ENCODE results near the gene LTBP1. TPM values are rescaled to one million over a fixed set of nuclear protein-coding genes. Genes with fewer than 3 reads are reported as not detected.

The LTBP1 gene
- total RNA-seq, 1 experiment from 2014 or later, result 28.5 TPM

- no peak overlapping the region for H3K9ac ChIP-seq (ENCODE audit: extremely low read depth, insufficient read length, low read length)
- Mint-ChIP-seq H3K4me1 (no peaks in the 10 kb centered on the region), H3K27ac (no peak overlapping the region), H3K4me3 (no peak overlapping the region), H3K27me3 (ENCODE audit: low read depth) (no peaks in the 10 kb centered on the region), H3K36me3 (ENCODE audit: insufficient read depth in 1 of 3, low read depth in 3 of 3) (no peaks in the 10 kb centered on the region), H3K9me3 (no peaks in the 10 kb centered on the region)
- no peak for DNase-seq
- WGBS (ENCODE audit: extremely low coverage, insufficient read length, low lambda C conversion rate), result no CpG with 5 or more reads among the region's 4 CpGs
- no peak overlapping the region for H3K4ac ChIP-seq (ENCODE audit: low read depth, low read length)
- H4K91ac ChIP-seq (ENCODE audit: insufficient read length, low read depth, low read length), result no peak overlapping the region
- TF ChIP-seq CTCF (conservative IDR thresholded peaks at IDR 0.05), result no peak
- no peaks in the 10 kb centered on the region for H3K27me3 ChIP-seq (ENCODE audit: insufficient read depth, low read length)
- H3K4me1 ChIP-seq (ENCODE audit: insufficient read depth, low read length), result no peaks in the 10 kb centered on the region
- H2BK5ac ChIP-seq (ENCODE audit: insufficient read length, low read length), result no peak overlapping the region
- no peak overlapping the region for H3T11ph ChIP-seq (ENCODE audit: low read length)
- no peak overlapping the region for H4K8ac ChIP-seq (replicated peaks; ENCODE audit: insufficient read length, low read depth, low read length)
- no peak overlapping the region for H2AK5ac ChIP-seq (ENCODE audit: insufficient read length, low read length)
- H2BK20ac ChIP-seq (ENCODE audit: low read depth, low read length, poor library complexity, severe bottlenecking), result no peak overlapping the region
- H4K20me1 ChIP-seq (ENCODE audit: control insufficient read depth, insufficient read depth, insufficient read length), result no peaks in the 10 kb centered on the region
- H3K27ac ChIP-seq (ENCODE audit: insufficient read length, low read depth, low read length), result no peak overlapping the region
- no peak overlapping the region for H4K5ac ChIP-seq (ENCODE audit: insufficient read length, low read depth, low read length)
- H2BK15ac ChIP-seq (ENCODE audit: low read depth, low read length), result no peak overlapping the region
- no peak overlapping the region for H3K14ac ChIP-seq (ENCODE audit: insufficient read depth, low read length)
- no peaks in the 10 kb centered on the region for H3K79me1 ChIP-seq (ENCODE audit: insufficient read depth, low read depth, low read length, poor library complexity, severe bottlenecking)
- H2AFZ ChIP-seq (ENCODE audit: low read length), result no peak overlapping the region
- no peaks in the 10 kb centered on the region for H3K9me3 ChIP-seq (ENCODE audit: control insufficient read depth, low read depth, low read length)
- H2BK12ac ChIP-seq (ENCODE audit: insufficient read length, low read depth, low read length), result no peak overlapping the region
- no peak overlapping the region for H3K56ac ChIP-seq (ENCODE audit: insufficient read length, low read depth, low read length)
- no peak overlapping the region for H3K4me2 ChIP-seq (ENCODE audit: insufficient read depth, insufficient read length, low read length)
- no peak overlapping the region for H2BK120ac ChIP-seq (ENCODE audit: low read depth, low read length, poor library complexity, severe bottlenecking)
- no peaks in the 10 kb centered on the region; the same call in 1 of the 2 replicates for H3K79me2 ChIP-seq (ENCODE audit: insufficient read depth, low read length)
- no peak overlapping the region for H3K18ac ChIP-seq (ENCODE audit: insufficient read length, low read depth, low read length)
- no peaks in the 10 kb centered on the region for H3K23me2 ChIP-seq (ENCODE audit: insufficient read length, low read depth, low read length, poor library complexity, severe bottlenecking)
- no peak overlapping the region for H3K23ac ChIP-seq (ENCODE audit: insufficient read length, low read depth, low read length)
Observed at GRCh38 chr2:33073018-33073417, 126.3 kb downstream of the LTBP1 start.
